Measurements from ENCODE around the gene DPP3.

DNA sequence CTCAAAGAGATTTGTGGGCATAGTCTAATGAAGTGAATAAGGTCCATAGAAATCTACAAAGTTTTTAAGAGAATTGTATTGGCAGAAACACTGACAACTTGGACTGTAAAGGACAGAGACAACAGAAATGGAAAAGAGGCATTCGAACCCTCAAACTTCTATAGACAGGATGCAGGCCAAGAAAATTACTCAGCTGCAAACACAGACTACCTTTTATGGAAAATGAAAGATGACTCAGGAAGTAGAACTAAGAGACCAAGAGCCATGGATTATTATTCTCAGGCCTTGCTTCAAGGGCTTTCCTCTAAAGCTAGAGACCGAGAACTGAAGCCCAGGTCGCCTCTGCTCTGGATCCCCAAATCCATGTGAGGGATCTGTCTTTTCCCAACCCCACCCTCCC lies 17.3 kb upstream of the DPP3 start:
- TF ChIP-seq RCOR1 (IDR thresholded peaks at IDR 0.05; ENCODE audit: low read depth, low read length) (no peak), REST (IDR thresholded peaks at IDR 0.05) (no peak), SMC3 (IDR thresholded peaks at IDR 0.05) (no peak), POLR2A (IDR thresholded peaks at IDR 0.05; ENCODE audit: low read length) (no peak)

All from A549 (cell line).